Urothelium cell line (cell line): ENCODE data around the gene GRIN1.

ENCODE experiments used
- DNase-seq: peaks from one replicate; pipeline ENCODE4 v3.0.0; 2011; ENCODE audit warnings: low spot score, mixed read lengths
- FAIRE-seq: peaks from 2 replicates; lab custom pipeline; 2011; peaks lifted over from hg19 to GRCh38; lab: Jason Lieb, UNC

GRIN1 gene

DNA sequence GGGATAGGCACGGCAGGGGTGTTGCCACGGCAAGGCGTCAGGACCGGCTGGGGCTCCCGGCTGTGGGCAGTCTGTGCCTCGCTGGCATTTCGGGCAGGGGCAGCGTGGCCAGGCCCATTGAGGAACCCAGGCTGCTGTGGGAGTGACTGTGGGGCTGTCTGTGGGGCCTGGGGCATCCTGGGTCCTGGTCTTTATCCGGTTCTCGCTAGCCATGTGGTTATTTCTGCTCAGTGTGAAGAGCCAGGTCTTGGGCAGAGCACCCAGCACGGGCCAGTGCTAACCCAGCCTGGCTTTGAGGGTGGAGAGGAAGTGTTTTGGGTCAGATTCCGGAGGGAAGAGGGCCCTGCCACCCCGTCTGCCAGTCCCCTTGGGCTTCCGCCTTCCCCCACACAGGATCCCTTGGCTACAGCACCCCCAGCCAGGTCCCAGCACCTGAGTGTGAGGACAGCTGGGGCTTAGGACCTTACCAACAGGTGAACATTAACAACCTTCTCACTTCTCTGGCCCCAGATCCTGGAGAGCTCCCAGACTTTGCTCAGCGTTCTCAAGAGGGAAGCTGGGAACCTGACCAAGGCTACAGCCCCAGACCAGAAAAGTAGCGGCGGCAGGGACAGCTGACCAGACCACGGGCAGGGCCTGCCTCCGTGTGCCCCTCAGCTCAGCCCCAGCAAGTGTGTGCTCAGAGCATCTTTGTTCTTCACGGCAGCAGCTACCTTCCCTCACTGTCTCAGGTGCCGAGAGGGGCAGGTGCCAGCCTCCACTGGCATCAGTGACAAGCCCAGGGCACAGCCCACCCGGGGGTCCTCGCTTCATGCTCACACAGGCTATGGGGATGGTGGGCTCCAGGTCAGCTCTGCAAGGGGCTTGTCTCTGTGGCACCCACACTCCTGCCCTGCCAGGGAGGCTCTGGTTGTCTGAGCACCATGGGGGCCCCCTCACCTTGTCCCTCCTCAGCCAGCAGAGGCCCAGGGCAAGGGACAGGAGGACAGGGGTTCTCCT lies 50.6 kb downstream of the GRIN1 start:
- FAIRE-seq = no peak
- no peak for DNase-seq

DNA sequence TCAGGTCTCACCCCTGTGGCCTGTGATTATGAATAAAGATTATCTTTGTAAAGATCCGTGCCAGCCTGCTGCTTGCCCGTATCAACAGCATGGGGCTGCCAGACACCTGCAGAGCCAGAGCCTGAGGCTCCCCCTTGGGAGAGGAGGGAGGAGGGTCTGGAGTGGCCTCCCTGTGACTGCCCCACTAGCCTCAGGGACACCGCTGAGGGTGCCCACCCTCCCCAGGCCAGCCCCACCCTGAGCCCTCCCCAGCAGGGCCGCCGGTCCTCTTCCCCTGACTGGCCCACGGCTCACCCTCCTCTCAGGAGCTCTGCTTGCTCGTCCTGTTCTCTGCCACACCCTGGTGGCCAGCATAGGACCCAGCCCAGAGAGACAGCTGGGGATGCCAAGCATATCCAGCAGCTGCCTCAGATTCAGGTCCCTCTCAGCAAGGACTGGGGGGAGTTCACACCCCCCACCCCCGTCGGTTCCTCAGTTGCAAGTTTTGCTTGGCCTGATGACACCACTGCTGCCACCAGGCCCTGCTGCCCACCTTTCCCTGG lies 51.4 kb downstream of the GRIN1 start:
- DNase-seq = no peak
- no peak for FAIRE-seq

DNA sequence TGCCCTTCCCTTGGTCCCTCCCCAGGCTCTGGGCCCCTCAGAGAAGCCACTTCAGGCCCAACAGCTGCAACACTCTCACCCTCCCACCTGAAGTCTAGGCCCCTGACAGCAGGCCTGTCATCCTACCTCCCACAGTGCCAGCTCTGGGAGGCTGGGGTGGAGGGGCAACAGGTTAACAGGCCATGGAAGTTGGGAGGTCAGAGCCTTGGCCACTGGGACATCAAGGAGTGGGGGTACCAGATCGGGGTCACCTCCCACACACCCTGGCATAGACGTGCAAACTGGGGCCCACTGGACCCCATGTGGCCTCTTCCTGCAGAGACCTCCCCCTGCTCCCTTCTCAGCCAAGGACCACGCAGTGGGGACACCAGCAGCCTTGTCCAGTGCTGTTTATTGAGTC lies 52.3 kb downstream of the GRIN1 start:
- FAIRE-seq (no peak), DNase-seq (no peak)

DNA sequence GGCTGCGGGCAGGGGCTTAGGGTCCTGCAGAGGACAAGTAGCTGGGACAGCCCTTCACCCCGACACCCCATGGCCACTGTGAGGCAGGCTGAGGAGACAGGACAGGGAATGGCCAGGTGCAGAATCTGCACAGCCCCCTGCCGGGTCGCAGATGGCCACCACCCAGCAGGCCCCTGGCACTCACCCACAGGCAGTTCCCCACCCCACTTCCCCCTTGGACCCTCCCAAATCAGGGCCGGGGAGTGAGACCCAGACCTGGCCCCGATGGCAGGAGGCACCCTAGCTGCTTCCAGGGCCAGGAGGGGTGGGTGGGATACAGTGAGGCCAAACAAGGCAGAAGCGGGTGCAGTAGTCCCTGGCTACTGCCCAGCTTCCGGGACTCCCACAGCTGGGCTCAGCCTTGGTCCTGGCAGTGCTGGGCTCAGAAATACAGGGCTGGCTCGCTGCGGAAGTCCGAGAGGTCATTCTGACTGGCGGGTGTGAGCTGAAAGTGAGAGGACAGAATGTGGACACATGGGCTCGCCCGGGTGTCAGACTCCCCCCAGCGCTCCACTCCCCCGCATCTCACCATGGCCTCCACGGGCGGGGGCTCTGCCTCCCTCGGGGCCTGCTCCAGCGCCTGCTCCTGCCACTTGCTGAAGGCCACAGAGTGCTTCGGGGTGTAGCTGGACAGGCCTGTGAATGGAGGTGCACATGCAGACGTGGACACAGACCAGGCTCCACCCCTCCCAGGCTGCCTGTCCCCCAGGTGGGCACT lies 52.9 kb downstream of the GRIN1 start:
- no peak for DNase-seq
- no peak for FAIRE-seq

DNA sequence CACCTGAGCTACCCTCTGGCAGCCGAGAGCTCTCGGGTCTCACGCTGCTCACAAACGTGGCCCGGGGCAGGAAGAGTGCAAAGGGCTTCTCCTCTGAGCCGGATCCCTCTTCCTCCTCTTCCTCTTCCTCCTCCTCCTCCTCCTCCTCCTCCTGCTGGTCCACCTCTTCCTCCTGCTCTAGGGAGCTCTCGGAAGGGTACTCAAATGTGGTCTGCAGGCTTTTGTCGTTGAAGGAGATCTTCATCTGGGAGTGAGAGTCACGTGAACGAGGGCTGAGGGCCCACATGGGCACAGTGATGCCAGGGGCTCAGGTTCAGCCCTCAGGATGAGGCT lies 53.5 kb downstream of the GRIN1 start:
- no peak for DNase-seq
- FAIRE-seq = no peak

DNA sequence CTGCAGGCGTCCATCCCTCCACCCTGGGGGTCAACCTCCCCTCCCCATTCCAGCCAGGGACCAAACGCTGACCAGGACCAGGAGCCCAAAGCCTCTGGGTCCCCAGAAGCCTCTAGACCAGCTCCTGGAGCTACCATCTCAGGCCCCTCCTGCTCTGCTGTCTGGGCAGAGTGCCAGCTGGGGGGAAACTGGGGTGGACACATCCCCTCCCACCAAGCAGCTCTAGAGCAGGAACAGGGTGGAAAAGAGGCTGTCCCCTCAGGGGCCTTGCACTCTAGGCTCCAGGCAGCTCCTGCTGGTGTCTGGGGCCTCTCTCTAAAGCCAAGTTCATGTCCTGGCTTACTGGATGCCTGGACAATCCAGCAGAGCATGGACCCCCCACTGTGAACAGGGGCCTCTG lies 53.9 kb downstream of the GRIN1 start:
- no peak for DNase-seq
- FAIRE-seq = no peak

DNA sequence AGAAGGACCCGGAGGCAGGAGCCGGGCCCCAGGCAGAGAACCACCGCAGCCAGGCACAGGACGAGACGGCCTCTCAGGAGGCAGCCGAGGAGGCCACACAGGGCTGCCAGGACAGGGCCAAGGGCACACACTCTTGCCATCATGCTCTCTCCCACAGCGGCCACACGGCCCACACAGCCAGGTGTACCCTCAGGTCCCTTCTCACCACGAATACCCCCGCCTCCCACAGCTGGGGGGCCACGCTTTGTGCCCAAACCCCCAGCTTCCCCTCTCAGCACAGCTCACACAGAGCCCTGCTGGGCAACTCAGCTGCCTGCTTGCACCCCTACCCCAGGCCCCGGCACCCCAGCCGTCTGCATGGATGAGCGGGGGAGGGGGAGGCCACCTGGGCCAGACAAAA lies 54.8 kb downstream of the GRIN1 start:
- no peak for FAIRE-seq

DNA sequence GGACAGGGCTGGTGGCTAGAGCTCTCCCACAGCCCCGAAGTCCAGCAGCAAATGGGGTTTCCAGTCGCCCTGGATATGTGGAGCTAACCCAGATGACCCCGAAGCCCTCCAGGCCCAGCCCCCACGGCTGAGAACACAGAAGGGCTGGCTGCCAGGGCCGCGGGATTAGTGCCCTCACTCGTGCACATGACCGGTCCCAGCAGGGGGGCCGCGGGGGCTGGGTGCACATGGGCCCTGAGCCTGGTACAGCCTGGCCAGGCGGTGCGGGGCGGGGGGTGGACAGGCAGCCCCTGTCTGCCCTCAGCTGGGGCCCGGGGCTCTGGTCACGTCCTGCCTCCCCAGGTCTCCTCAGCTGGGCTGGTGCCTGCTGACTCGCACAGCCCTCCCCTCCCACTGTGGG lies 55.4 kb downstream of the GRIN1 start:
- FAIRE-seq (no peak), DNase-seq (no peak)

More for the DNA sequence above, 54.8 kb downstream of the GRIN1 start:
- no peak for DNase-seq

DNA sequence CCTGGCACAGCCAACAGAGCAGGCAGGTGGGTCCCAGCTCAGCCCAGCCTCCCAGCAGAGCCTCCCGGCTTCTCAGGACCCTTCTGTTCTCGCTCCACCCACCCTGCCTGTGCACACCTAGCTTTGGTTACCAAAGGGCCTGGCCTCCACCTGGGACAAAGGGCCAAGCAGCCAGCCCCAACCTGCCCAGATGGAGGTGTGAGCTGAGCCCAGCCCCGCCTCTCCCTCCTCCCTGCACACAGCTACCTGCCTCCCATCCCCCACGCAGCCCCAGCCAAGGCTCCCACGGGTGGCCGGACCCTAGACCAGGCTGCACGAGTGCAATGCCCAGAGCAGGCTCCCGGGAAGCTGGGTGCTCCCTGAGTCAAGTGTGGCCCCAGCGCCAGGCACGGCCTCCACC lies 56.0 kb downstream of the GRIN1 start:
- DNase-seq = no peak
- no peak for FAIRE-seq

DNA sequence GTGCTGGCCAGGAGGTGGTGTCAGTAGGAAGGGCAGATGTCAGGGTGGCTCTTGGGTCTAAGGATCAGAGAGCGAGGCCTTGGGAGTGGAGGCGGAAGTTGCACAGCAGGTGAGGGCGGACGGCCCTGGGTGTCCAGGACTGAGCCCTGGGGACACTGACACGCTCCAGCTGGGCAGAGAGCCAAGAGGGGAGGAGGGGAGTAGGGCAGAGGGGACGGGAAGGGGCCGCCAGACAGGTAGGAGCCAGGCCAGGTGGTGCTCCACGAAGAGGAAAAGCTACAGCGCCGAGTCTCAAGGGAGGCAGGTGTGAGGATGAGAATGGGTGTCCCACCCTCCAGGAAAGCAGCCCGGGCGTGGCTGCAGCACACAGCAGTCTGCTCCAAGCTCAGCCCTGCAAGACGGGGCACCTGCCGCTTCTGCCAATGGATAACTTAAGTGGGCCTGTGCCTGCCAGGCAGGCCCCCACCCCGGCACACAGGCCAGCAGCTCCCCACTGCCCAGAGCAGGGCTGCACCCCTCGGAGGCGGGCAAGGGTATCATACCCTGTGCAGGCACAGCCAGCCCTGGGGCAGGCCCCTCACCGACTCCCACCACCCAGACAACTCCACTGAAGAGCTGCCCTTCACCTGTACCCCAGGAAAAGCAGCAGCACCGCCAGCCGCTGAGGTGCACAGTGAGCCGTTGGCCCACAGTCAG lies 56.7 kb downstream of the GRIN1 start:
- DNase-seq (no peak), FAIRE-seq (no peak)

DNA sequence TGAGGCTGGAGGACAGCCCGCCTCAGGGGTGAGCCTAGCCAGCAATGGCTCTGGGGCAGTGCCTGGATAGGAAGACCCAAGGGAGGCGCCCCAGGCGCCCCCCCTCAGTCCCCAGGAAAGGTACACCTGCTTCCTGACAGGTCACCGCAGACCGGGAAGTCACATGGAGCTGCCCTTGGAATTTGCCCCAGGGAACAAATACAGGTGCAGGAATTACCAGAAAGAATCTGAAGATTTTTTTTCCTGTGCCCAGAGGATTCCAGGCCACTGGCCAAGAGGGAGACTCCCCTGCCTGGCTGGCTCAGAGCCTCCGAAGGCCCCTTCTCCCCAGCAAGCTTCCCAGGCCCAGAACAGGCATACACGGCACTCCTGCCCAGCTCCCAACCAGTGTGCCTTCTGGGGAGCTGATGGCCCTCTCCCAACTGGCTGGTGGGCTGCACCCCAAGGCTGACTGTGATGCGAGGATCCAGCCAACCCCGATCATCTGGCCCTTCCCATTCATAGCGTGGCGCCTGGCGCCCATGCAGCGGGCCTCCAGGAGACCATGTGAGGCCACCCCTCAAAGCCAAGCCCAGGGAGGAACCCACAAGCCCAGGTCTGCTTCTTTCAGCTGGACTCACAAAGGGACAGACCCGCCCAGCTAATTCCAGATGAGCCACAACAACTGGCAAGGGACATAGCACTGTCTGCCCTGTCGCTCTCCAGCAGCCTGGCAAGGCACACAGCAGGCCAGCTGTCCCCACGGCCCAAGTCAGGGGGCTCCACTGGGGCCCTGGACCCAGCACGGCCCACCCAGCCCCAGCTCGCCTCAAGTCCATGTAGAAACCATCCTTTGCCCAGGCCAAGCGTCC lies 59.3 kb downstream of the GRIN1 start:
- no peak for DNase-seq
- no peak for FAIRE-seq

DNA sequence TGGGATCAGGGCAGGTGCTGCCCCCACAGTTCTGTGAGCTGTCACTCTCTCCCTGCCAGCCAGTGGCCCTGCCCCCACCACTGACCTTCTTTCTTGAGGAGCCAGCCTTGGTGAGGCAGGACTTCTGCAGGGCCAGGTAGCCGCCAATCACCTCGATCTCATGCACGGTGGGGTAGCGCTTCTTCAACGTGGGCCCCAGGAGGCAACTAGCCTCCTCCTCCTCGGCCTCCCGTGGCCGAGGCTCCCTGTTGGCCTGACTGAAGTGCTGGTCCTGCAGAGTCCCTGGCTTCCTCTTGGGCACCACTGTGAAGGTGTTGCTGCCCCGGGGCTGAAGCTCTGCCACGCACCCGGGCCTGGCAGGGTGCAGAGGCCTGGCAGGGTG lies 59.9 kb downstream of the GRIN1 start:
- FAIRE-seq (peak; percentile 5), DNase-seq (no peak)

DNA sequence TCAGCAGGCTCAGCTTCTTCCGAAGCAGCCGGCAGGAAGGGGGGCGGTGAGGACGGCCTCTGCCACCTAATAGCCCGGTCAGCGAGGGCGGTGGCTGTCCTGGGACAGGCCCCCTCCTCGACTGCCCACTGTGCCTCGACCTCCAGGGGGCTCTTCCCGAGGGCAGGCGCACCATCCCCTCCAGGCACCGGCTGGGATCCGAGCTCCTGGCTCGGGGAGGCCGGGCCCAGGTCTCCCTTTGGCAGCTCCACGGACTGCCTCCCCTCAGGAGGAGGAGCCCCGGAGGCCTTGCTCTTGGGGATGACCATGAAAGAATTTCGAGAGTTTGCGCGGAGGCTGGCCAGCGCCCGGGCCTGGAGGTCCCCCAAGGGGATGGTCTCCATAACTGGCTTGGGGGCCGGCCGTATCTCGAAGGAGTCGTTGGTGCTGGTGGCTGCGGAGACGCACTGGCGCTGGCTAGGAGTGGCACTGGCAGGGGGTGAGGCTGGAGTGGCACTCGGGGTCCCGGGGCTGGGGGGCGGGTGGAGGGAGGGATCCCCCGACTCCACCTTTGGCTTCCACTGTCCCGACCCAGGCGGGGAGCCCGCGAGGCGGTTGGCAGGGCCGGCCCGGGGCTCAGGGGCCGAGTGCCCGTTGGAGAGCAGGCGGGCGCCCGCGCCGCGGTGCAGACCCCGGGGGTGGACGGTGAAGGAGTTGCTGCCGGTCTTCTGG lies 60.6 kb downstream of the GRIN1 start:
- DNase-seq (no peak), FAIRE-seq (no peak)

DNA sequence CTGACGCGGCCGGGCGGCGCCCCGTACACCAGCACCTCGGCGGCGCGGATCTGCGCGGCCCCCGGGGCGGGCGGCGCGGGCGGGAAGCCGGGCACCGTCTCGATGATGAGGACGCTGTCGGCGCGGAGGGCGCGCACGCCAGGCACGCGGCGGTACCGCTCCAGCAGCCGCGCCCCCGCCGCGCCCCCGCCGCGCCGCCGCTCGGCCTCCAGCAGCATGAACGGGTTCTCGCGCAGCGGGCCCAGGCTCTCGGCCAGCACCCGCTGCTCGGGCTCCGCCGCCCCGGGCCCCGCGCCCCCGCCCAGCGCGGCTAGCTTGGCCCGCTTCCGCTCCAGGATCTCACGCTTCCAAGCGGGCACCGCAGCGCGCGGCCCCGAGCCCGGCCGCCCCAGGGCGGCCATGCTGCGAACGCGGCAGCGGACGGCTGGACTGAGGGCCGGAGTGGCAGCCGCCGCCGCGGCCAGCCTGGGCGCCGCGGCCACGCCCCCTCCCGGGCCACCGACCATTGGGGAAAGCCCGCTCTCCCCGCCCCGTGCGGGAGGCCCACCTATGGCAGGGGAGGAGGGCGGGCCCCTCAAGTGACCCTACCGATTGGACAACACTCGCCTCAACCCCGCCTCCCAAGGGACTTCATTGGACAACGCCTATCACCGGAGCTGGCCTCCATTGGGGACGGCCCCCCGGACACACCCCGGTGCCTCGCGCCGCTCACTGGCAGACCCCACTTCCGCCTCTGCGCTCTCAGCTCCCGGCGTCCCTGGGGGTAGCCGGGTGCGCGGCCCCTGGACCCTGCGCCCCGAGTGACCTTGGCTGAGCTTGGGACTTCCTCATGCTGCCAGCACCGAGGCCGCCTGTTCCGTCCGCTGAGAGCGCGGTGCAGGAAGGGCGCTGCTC lies 61.6 kb downstream of the GRIN1 start, which contains the start of gene TPRN:
TPRN (minus strand) TSS at position 431 of the 894 bp plus-strand sequence; CDS start at position 401, 30 bp downstream.
- FAIRE-seq = peak; percentile 92
- peak; percentile 100 for DNase-seq

DNA sequence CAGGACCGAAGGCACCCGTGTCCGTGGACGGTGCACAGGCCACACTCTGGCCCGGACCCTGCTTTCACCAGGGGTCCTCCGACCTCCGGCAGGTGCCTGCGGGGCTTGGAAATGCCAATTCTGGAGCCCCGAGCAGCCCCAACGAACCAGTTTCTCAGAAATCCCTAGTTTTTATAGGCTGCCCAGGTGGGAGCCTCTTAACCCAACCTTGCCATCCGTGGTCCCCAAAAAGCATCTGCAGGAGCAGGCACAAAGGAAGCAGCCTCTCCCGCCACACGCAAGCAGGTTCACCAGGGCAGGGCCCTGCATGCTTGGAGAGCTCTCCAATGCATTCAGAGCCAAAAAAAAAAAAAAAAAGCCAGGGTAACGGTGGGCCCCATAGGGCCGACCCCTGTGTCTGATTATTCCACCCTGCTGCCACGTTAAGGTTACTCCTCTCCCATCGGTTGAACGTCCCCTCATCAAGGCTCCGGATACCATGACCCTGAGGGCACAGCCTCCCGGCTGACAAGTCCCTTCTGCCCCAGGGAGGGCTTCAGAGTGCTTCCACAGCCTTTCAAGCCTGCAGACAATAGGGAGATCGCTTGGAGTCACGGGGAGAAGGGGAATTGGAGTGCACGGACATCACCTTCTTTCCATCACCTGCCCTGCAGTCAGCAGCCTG lies 62.4 kb downstream of the GRIN1 start:
- no peak for DNase-seq
- no peak for FAIRE-seq

DNA sequence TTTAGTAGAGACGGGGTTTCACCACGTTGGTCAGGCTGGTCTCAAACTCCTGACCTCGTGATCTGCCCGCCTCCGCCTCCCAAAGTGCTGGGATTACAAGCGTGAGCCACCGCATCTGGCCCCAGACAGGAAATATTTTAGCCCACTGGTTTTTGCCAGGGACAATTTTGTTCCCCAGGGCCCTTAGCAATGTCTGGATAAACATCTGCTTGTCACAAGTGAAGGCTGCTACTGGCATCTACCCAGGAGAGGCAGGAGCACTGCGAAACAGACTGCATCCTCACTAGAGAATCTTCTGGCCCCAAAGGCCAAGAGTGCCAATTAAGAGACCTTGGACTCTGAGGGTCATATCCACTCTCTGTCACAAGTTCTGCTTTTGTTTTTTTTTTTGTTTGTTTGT lies 64.0 kb downstream of the GRIN1 start:
- FAIRE-seq = no peak
- DNase-seq = no peak

DNA sequence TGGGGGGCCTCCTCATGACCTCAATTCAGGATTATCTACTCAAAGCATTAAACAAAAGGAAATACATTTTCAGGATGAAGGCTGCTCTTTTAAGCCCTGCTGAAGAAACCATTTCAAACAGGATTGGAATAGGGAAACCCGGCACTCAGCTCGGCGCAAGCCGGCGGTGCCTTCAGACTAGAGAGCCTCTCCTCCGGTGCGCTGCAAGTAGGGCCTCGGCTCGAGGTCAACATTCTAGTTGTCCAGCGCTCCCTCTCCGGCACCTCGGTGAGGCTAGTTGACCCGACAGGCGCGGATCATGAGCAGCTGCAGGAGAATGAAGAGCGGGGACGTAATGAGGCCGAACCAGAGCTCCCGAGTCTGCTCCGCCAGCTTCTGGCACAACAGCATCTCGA lies 65.8 kb downstream of the GRIN1 start:
- FAIRE-seq (no peak), DNase-seq (no peak)
